Ascending aorta (tissue), 2 donors: ENCODE data around the gene TPR. TPM values are rescaled to one million over a fixed set of nuclear protein-coding genes. Genes with fewer than 3 reads are reported as not detected.

Experiments used
- DNase-seq, 2 donors: peaks; one replicate each; pipeline ENCODE4 v3.0.0-alpha.2; 2019; ENCODE audit warnings: low spot score in 2 of 2
- H3K27ac ChIP-seq, 2 donors: fragments of 200-600 bp; sonication (generic); one replicate each; pipeline ENCODE4 v1.5.1; 2016 to 2017; ENCODE audit warnings: mild to moderate bottlenecking in 1 of 2
- H3K27me3 ChIP-seq: fragments of 200-600 bp; sonication (generic); one replicate; pipeline ENCODE4 v1.5.1; 2017
- H3K36me3 ChIP-seq, 2 donors: fragments of 200-600 bp; sonication (generic); one replicate each; pipeline ENCODE4 v1.5.1; 2016
- H3K4me1 ChIP-seq, 2 donors: fragments of 200-600 bp; sonication (generic); one replicate each; pipeline ENCODE4 v1.5.1; 2016 to 2017; ENCODE audit warnings: mild to moderate bottlenecking in 1 of 2
- H3K4me3 ChIP-seq, 2 donors: fragments of 200-600 bp; sonication (generic); one replicate each; pipeline ENCODE4 v1.5.1; 2016 to 2017; ENCODE audit warnings: mild to moderate bottlenecking in 1 of 2
- H3K9me3 ChIP-seq, 2 donors: fragments of 200-600 bp; sonication (generic); one replicate each; pipeline ENCODE4 v1.5.1; 2016
- CTCF ChIP-seq, 3 experiments: fragments of 200-600 bp in 2 of 3; fragments of 450-650 bp in 1 of 3; sonication (generic) in 2 of 3; IDR thresholded peaks; one replicate each; pipeline ENCODE4 v1.5.1; 2016 to 2019; ENCODE audit warnings: antibody characterized with exemption in 3 of 3, mild to moderate bottlenecking in 1 of 3, moderate library complexity in 1 of 3
- intact Hi-C: fragments of 100-400 bp; cut with DNase I; formaldehyde crosslinking; loops from one replicate; pipeline ENCODE4 v1.15.1; 2023
- total RNA-seq: library from RNA; depleted of rRNA; stranded (reverse); fragments of >200 nt; gene quantifications from one replicate; pipeline ENCODE4 v1.1.0, GENCODE V29; 2016

The TPR gene
- total RNA-seq, 1 donor from 2014 or later: 35.7 TPM

- intact Hi-C loops: no loop called here
- H3K27me3 ChIP-seq: no peaks in the 10 kb centered on the region
- H3K36me3 ChIP-seq: no peaks in the 10 kb centered on the region
- H3K9me3 ChIP-seq: no peaks in the 10 kb centered on the region
- no peaks in the 10 kb centered on the region for H3K4me1 ChIP-seq
- no peak overlapping the region for H3K27ac ChIP-seq
- TF ChIP-seq CTCF (IDR thresholded peaks at IDR 0.05): no peak
- H3K4me3 ChIP-seq: no peak overlapping the region
- no peak for DNase-seq
Measured at GRCh38 chr1:186282466-186282865, 92.6 kb downstream of the TPR start.

- no peak for TF ChIP-seq CTCF (IDR thresholded peaks at IDR 0.05)
- no peak overlapping the region for H3K4me3 ChIP-seq
- H3K36me3 ChIP-seq: no peaks in the 10 kb centered on the region
- H3K27ac ChIP-seq: no peak overlapping the region
- no peaks in the 10 kb centered on the region for H3K4me1 ChIP-seq
- H3K9me3 ChIP-seq: no peaks in the 10 kb centered on the region
- no peaks in the 10 kb centered on the region for H3K27me3 ChIP-seq
- no peak for DNase-seq
- intact Hi-C loops: no loop called here
Measured at GRCh38 chr1:186275822-186276221, 99.2 kb downstream of the TPR start.

GRCh38 chr1:186272486-186272885 lies 102.6 kb downstream of the TPR start:
- no peaks in the 10 kb centered on the region for H3K27me3 ChIP-seq

GRCh38 chr1:186271032-186271431 lies 104.0 kb downstream of the TPR start:
- Histone ChIP-seq H3K4me1 (no peaks in the 10 kb centered on the region), H3K27ac (no peak overlapping the region), H3K36me3 (no peaks in the 10 kb centered on the region), H3K27me3 (no peaks in the 10 kb centered on the region), H3K9me3 (no peaks in the 10 kb centered on the region), H3K4me3 (no peak overlapping the region)
- no peak for DNase-seq
- TF ChIP-seq CTCF (IDR thresholded peaks at IDR 0.05): no peak
- intact Hi-C loops: no loop called here

More at GRCh38 chr1:186272486-186272885, 102.6 kb downstream of the TPR start:
- no peaks in the 10 kb centered on the region for H3K4me1 ChIP-seq
- H3K36me3 ChIP-seq: no peaks in the 10 kb centered on the region
- no peak overlapping the region for H3K4me3 ChIP-seq
- TF ChIP-seq CTCF (IDR thresholded peaks at IDR 0.05): no peak
- no peaks in the 10 kb centered on the region for H3K9me3 ChIP-seq
- no peak for DNase-seq
- intact Hi-C loops: no loop called here
- H3K27ac ChIP-seq: no peak overlapping the region

Other genes starting within 250 kb of the TPR start
- gene PRG4, start 79.0 kb downstream of the TPR start, total RNA-seq: 8.1 TPM
- gene ODR4, start 585 bp upstream of the TPR start, total RNA-seq: 5.5 TPM
- not detected for gene PDC, start 85.9 kb upstream of the TPR start, total RNA-seq